HG02759 (cell line): ENCODE measurements around the gene APAF1.

Experiments used
- ATAC-seq: cut with Tn5 transposase; IDR thresholded peaks from one replicate; pipeline ENCODE4 v1.9.1; 2021; ENCODE audit warnings: mild to moderate bottlenecking, moderate library complexity; ENCODE audit not compliant: unreplicated experiment

Gene APAF1

GRCh38 chr12:98656289-98657101 is 11.4 kb downstream of the APAF1 start:
- no peak for ATAC-seq

GRCh38 chr12:98660521-98660920 is 15.4 kb downstream of the APAF1 start:
- no peak for ATAC-seq

DNA sequence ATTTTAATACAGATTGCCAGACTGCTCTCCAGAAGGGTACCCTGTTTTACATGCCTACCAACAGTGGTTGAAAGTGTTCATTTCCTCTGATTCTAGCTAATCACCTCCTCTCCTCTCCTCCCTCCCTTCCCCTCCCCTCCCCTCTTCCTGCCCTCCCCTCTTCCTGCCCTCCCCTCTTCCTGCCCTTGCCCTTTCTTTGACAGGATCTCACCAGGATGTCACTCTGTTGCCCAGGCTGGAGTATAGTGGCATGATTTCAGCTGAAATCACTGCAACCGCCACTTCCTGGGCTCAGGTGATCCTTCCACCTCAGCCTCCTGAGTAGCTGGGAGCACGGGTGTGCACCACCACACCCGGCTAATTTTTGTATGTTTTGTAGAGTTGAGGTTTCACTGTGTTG is 24.7 kb downstream of the APAF1 start:
- ATAC-seq: no peak

DNA sequence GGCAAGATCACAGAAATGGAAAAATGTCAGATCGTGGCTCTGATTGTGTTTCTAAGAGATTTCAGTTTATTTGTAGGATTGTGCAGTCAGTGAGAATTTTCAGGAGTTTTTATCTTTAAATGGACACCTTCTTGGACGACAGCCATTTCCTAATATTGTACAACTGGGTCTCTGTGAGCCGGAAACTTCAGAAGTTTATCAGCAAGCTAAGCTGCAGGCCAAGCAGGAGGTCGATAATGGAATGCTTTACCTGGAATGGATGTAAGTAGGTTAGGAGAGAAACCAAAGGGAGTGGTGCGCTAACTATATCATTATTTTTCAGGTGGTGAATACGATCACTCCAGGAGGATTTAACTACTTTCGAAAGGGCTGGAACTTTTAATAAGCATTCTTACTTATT is 26.4 kb downstream of the APAF1 start:
- ATAC-seq: no peak

DNA sequence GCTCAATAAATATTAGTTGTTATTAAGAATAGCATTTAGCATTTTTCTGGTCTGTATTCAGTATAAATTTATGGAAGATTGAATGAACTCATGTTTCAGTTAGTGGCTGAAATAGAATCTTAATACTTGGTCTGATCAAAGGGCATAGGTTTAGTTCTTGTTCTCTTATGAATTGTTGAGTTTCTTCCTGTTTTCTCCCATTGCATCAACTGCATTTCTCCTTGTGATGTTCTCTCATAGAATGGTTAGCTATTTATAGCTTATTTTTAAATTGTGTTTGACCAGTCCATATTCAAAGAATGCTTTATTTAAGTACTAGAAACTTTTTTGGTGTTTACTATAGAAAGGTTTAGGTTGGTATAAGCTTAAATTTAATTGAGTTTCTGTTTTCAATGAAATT is 29.8 kb downstream of the APAF1 start:
- ATAC-seq: no peak

- no peak for ATAC-seq
Observed at GRCh38 chr12:98678236-98678945, 33.3 kb downstream of the APAF1 start.

DNA sequence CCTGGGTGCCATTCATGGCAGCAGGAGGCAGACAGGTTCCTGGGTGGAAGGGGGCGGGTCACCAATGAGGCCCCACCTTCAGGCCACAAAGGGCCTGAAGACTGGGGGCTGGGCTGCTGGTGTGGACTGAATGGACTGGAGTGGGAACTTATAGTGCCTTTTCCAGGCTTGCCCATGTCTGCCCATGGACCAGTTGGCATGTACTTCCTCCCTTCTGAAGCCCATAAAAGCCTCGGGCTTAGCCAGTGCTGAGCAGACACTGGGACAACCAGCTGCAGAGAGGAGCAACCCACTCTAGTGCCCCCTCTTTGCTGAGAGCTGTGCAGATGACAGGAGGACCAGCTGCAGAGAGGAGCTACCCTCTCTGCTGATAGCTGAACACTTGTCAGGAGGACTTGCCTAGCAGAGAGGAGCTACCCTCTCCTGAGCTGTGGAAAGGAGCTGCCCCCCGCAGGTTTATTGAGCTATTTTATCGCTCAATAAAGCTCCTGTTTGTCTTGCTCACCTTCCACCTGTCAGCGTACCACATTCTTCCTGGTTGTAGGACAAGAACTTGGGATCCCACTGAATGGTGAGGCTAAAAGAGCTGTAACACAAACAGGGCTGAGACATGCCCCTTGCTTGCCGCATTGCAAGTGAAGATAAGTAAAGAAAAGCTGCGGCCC is 34.0 kb downstream of the APAF1 start:
- ATAC-seq: no peak

- no peak for ATAC-seq
Observed at GRCh38 chr12:98679611-98680005, 34.5 kb downstream of the APAF1 start.

DNA sequence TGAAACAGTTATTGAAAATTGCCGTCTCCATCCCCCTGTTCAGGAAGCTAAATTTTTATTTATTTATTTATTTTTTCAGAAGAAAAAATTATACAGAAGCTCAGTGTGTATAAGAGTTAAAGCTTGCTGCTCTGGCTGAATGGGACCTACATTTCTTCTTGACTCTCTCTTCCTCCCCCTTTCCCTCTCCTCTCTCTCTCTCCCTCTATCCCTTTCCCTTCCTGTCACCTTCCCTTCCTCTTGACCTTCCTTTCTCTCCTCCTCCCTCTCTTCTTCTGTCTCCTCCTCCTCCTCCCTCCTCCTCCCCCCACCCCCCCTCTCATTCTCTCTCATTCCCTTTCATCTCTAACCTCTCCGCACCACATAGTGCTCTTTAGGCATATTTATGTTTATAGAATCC is 39.1 kb downstream of the APAF1 start:
- ATAC-seq: no peak

DNA sequence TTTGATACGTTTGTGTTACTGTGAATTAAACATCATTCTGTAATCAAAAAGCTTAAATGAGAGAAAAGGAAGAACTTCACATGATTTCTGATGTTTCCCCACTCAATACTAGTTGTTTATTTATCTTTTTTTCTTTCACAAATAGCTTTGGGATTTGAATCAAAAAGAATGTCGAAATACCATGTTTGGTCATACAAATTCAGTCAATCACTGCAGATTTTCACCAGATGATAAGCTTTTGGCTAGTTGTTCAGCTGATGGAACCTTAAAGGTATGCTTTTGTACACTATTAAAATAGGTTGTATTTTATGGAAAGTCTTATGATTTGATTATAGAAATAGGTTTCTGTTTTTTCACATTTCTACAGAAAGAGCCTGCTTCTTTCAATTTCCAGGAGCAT is 41.5 kb downstream of the APAF1 start:
- ATAC-seq: no peak

DNA sequence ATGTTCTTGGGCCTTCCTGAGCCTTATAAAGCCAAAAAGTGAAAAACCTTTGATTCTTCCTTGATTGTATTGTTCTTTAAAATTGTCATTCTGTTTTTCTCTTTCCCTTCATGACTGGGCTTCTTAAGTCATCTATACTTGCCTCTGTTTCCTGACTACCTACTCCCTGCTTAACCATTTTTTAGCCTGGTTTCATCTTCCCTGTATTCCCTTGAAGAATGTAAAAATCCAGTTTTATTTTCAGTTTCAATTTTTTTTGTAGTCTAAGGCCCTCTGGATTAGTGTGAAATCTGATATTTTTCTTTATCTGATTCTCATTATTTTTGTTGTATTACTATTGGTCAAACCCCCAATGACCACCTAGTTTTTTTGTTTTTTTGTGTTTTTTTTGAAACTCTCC is 46.3 kb downstream of the APAF1 start:
- ATAC-seq: no peak

GRCh38 chr12:98696036-98696646 is 51.1 kb downstream of the APAF1 start:
- ATAC-seq: no peak

GRCh38 chr12:98697209-98697608 is 52.1 kb downstream of the APAF1 start:
- ATAC-seq: no peak

GRCh38 chr12:98698603-98699463 is 53.7 kb downstream of the APAF1 start:
- ATAC-seq: peak; percentile 95

DNA sequence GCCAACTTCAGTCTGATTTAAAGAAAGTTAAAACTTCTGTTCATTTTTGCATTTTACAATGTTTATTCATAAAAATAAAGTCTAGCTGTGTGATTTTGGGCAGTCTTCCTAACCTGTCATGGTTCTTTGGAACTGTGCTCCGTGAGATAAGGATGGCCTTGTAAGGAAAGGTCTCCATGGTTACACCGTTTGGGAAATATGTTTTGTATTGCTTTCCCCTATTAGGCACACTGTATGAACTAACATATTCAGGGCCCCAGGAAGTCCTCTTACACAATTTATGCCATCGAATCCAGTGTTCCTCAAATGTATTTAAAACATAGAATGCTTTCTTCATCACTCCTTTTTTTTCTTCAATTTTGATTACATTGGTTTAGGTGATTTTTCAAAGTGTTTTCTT is 54.5 kb downstream of the APAF1 start:
- ATAC-seq: no peak

DNA sequence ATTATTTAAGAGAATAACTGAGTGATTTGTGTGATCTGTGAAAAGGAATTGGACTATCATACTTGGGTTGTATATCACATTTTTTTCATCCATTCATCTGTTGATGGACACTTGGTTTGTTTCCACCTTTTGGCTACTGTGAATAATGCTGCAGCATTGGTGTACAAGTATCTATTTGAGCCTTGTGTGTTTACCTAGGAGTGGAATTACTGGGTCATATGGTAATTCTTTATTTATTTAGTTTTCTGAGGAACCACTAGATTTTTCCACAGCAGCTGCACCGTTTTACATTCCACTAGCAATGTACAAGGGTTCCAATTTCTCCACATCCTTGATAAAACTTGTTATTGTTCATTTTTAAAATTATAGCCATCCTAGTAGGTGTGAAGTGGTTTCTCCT is 56.1 kb downstream of the APAF1 start:
- no peak for ATAC-seq

DNA sequence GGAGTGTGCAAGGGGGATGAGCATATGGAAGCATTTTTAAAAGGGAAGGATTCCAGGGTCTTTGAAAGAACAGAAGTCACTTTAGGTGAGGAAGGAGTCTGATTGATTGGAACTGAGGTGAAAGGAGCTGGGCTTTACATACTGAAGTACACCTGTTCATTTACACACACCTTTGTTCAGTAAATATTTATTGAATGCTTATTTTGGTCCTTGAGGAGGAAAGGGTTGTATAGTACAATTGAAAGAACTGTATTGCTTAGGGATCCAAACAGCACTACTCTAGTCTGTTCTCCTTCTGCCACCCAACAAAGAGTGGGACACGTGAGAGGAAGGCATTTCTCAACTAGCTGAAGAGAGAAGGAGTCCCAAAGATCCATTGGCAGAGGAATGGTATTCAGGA is 63.9 kb downstream of the APAF1 start:
- no peak for ATAC-seq

GRCh38 chr12:98714426-98714825 is 69.3 kb downstream of the APAF1 start:
- no peak for ATAC-seq

GRCh38 chr12:98719515-98720504 is 74.7 kb downstream of the APAF1 start:
- peak; percentile 43 for ATAC-seq
